HG02763 (cell line): ENCODE data around the gene PPDPF.

Experiments
- ATAC-seq: cut with Tn5 transposase; IDR thresholded peaks from one replicate; pipeline ENCODE4 v1.9.1; 2021; ENCODE audit warnings: mild to moderate bottlenecking, moderate library complexity; ENCODE audit not compliant: unreplicated experiment

Gene PPDPF

DNA sequence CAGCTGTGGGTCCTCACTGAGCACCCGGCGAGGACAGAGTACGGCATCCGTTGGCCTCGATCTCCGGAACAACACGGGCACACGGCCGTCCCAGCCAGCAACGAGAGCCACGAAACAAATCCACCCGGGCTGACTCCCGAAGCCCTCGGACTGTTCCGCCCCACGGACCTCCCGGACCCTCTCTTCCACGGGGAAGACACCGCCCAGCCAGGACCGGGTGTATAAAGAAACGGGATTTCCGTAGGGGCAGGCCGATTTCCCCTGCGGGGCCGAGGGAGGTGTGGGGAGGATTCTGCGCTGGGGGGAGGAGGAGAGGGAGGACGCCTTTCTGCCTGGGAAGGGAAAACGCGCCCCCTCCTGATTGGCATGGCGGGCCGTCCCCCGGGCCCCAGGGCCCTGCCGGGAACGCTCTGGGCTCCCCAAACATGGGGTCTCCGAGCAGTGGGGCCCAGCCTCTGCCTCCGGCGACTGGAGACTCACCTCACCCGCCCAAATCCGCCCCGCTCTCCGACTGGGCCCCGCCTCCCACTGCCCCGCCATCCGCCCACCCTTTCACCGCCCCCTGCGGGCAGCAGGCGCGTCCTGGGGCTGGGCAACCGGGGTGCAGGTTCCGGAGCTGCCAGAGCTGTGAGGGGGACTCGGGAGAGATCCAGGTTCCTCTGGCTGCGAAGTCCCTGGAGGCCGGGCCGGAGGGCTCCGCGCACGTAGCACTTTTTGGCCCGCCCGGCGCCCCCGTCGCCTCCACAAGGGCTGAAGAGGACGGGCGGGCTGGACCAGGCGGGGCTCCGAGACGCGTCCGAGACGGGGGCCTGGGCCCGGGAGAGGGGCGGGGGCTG lies 679 bp upstream of the PPDPF start:
- peak; percentile 43 for ATAC-seq

DNA sequence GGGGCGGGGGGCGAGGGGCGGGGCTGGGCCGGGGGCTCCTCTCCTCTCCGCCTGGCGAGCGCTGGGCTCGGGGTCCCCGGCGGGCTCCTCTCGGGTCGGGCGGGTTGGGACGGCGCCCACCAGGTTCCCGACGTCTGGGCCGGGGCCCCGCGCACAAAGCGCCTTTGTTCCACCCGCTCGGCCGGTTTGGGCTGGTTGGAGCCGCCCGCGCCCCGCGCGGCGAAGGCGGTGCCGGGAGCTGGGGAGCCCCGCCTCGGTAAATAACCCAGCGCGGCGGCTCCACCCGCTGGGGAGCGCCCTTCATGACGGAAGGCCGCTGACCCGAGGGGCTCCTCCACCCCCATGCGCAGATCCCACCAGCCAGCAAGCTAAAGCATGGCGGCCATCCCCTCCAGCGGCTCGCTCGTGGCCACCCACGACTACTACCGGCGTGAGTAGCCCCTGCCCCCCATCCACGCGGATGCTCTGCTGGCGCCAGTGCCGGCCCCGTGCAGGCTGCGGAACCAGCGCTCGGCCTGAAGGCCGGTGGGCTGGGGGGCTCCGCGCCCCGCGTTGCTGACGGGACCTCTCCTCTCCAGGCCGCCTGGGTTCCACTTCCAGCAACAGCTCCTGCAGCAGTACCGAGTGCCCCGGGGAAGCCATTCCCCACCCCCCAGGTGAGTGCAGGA lies 503 bp downstream of the PPDPF start:
- peak; percentile 39 for ATAC-seq

DNA sequence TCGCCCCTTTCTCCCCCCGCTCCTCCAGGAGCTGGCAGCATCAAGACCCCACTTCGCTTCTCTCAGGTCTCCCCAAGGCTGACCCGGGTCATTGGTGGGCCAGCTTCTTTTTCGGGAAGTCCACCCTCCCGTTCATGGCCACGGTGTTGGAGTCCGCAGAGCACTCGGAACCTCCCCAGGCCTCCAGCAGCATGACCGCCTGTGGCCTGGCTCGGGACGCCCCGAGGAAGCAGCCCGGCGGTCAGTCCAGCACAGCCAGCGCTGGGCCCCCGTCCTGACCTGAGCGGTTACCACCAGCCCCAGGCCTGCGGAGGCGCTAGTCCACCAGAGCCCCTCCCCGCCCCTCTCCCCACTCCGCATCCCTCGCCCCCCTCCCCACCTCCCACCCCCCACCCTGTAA lies 1.0 kb downstream of the PPDPF start:
- no peak for ATAC-seq

DNA sequence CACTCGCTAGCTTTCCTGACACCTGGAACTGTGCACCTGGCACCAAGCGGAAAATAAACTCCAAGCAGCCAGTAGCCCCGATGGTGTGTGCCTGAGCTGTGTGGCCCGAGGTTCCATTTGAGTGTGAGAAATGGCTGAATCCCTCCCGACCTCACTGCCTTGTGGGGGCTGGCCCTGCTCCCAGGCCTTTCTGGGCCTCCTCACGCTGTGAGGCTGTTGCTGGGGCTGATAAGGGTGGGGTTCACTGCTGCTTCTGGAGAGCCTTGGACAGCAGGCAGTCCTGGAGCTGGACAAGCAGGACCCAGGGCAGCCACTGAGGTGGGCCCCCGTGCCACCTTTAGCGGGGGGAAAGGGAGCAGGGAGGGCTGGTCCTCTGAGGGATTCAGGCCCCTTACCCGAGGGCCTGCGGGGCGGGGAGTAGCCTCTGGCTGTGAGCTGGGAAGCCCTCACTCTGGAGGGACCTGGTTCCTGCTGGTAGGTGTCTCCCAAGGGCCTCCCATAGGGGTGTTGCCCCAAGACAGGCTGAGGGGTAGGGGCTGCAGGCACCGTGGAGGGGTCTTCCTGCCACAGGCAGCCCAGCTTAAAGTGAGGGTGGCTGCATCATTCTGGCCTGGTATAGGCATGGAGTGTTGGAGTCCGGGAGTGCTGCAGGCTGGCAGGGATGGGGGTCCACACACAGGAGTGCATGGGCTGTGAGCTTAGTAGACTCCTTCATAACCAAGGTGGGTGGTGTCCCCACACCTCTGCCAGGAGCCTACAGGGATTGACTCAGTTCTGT lies 1.7 kb downstream of the PPDPF start:
- no peak for ATAC-seq

DNA sequence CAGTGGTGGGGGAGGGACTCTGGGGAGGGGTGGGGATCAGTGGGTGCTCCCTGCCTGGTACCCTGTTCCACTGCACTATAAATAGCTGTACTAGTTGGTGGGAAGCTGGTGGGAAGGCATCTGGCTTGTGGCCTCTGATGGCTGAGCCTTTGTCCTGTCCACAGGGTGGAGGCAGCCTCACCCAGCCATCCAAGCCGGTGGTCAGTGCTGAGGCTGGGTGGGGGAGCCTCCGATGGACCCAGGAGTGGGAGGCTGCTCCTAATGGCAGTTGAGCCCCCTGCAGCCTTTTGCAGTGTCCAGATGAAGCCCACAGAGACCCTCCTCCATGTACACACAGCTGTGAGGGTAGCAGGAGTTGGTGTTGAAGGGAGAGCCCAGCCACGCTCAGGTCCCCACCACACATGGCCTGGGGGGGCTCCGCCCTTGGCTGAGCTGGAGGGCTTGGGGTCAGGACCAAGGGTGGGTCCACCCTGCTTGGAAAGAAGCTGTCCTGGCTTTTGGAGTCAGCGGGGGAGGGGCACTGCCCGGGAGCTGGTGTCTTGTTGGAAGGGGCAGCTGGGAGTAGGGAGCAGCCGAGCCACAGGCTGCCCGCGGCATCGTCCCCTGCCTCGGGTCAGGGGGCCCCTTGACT lies 2.5 kb downstream of the PPDPF start:
- no peak for ATAC-seq

DNA sequence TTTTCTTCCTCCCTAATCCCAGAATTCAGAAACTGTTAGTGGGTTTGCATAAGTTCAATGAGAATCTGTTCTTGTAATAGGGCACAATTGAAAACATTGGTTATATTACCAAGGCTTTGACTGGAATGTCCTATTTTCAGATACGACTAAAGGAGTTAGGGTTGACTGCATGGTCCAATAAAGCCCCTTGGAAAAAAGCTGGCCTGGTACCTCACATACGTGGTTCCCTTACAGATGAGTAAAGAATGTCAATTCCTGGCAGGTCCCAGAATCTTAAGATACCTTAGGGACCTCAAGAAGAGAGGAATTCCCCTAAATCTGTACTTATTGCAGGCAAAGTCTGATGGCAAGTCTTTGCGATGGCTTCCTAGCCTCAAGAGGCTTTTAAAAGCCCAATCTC lies 4.6 kb downstream of the PPDPF start:
- no peak for ATAC-seq

DNA sequence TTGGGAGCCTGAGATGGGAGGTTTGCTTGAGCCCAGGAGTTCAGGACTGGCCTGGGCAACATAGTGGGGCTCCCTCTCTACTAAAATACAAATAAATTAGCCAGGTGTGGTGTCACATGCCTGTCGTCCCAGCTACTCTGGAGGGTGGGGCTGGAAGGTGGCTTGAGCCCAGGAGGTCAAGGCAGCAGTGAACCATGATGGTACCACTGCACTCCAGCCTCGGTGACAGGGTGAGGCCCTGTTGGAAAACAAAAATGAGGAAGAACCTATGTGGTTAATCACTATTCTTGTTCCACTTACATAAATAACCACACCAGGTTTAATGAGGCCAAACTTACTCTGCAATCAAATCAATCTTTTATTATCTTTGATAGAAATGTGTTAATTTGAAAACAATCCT lies 5.4 kb downstream of the PPDPF start:
- ATAC-seq = no peak

DNA sequence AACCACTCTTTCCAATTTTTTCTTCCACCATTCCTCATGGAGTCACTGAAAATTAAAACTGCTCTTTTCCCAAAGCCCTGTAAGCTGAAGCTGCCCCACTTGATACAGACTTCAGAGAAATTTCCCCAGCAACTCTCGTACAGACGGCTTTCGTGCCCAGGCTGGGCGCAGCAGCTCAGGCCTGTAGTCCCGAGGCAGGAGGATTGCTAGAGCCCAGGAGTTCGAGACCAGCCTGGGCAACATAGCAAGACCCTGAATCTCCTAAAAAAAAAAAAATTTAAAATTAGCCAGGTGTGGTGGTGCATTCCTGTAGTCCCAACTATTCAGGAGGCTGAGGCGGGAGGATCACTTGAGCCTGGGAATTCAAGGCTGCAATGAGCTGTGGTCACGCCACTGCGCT lies 6.6 kb downstream of the PPDPF start:
- ATAC-seq = no peak

DNA sequence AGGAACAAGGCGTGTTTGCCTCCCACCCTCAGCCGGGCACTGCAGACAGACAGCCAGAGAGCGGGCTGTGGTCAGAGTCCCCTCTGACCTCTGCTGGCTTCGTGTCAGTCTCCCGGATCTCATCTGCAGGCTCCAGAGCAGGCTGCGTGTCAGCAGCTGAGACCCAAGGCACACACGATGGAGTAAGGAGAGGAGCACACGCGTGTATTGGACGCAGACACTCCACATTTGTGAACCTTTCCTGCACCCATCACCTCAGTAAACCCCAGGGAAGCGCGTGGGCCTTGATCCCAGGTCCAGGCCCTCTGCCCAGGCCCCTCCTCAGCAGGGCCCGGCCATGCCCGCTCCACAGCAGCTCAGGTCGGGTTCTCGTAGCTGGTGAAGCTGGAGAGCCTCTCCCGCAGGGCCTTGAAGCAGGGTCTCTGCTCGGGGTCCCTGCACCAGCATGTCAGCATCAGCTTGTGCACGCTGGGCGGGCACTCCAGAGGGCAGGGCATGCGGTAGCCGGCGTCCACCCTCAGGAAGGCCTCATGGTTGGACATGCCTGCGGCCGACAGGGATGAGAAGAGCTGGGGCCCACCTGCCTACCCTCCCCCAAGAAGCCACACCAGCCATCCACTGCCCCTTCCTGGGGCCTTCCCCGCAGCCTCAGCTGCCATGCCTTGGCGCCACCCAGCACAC lies 8.8 kb downstream of the PPDPF start:
- no peak for ATAC-seq

DNA sequence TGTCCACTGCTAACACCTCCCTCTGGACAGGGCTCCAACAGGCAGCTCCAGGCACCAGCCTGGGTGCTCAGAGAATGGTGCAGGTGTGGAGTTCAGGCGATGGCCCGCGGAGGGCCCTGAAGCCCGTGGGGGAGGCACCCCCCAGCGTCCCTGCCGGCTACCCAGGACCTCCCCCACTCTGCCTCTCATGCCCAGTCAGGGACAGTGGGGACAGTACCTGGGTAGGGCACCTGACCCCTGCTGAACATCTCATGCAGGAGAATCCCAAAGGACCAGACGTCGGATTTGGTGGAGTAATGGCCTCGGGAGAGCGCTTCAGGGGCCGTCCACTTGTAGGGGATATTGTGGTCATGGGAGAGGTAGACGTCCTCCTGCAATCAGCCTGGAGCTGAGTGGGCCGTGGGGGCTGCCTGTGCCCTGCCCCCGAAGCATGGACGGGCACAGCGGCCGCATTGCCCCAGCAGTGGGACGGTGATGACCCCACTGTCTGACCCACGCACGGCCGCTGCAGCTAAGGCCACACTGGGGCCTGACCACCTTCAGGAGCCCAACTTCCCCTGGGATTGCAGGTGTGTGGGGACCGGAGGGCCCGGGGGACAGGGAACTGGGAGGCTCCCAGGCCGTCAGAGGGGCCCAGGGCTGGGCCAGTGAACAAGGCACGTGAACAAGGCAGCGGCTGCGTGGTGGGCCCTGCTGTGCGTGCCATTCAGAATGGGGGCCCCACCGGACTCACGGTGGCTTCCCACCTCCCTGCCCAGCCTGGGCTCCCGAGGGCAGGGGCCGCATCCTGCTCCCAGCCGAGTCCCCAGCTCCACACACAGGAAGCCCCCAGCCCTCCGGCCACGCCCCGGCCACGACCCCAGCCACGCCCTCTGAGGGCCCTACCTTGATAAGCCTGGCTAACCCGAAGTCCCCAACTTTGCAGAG lies 9.6 kb downstream of the PPDPF start:
- no peak for ATAC-seq

DNA sequence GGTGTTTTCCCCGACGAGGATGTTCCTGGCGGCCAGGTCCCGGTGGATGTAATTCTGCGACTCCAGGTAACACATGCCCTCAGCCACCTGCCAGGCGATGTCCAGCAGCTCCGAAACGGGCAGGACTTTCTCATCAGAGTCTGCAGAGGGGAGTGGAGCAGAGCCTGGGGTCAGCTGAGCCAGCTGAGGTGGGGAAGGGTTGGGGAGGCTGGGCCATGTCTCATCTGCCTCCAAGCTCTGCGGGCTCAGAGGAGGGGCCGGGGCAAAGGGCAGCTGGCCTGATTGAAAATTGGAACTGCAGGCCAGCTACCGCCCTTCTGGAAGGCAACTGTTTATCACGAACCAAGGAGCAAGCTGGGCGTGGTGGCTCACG lies 10.2 kb downstream of the PPDPF start:
- no peak for ATAC-seq

DNA sequence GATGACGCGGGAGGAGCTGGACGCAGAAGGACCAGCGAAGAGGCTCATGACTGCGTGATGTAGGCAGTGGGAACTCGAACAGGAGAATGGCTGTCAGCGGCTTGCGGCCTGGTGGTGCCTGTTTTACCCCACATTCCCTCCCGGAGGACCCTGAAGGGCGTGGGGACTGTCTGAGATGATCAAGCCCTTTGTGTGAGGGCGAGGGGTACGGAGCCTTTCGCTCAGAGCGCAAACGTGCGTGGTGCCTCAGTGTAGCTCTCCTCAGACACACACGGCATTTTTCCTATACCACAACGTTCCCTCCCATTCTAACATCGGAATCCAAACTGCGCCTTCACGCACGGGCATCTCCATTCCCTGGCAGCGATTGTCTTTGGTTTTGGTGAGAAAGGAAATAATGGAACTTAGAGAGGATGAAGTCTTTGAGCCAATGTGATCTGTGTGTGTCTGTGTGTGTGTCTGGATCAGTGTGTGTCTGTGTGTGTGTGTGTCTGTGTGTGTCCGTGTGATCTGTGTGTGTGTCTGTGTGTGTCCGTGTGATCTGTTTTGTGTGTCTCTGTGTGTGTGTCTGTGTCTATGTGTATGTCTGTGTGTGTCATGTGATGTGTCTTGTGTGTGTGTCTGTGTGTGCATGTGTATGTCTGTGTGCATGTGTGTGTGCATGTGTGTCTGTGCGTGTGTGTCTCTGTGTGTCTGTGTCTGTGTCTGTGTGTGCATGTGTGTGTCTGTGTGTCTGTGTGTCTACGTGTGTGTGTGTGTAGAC lies 11.3 kb downstream of the PPDPF start:
- ATAC-seq = no peak

DNA sequence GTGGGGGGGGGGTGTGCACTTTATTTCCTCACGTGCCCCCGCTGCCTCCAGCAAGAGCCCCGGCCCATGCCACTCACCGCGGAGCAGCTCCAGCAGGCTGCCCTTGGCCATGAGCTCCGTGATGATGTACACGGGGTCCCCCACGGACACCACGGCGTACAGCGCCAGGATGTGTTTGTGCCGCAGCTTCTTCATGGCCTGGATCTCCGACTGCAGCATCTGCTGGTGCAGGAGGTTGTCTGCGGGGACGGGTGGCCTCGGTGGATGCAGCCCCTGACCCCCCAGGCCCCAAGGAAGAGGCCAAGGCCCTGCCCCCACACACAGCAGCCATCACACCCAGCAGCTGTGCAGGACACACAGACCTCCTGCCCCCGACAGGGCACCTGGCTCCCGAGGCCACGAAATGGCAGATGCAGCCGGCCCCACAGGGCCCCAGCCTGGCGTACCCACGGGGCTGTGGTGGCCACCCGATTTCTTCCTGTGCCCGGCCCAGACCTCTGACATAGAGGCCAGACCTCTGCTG lies 11.9 kb downstream of the PPDPF start:
- no peak for ATAC-seq

DNA sequence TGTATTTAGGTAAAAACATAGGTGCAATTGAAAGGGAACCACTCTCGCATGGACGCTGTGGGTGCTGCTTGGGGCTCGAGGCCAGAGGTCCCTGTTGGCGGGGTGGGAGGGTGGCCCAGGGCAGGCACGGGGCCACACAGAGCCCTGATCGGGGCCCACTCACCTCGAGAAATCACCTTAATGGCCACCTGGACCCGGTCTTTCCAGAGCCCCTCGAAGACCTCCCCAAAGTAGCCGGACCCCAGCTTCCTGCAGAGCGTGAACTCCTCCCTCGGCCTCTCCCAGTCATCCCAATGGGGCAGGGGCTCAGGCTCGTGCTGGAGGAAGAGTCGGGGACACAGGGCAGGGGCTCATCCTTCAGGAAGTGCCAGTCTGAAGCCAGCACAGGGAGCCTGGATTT lies 12.8 kb downstream of the PPDPF start:
- ATAC-seq = no peak

DNA sequence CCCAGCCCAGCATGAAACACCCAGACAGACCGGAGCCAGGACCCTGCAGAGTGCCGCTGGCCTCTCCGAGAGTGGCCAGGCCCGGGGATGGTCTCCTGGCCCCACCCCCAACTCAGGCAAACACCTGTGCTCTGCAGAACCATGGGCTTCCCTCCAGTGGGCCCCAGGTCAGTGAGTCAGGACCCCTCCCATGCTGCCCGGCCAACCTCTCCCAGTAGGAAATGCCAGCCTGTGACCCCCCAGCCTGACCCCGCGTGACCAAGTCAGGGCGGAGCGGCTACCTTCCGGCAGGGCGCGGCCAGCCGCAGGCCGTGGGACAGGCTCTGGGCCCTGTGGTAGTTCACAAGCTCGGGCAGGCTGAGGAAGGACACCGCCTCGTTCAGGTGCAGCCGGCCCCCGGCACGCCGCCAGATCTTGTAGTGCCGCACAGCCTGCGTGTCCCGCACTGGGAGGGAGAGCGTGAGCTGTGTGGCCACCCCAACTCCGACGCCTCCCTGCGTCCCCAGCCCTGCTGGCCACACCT lies 13.4 kb downstream of the PPDPF start:
- no peak for ATAC-seq

DNA sequence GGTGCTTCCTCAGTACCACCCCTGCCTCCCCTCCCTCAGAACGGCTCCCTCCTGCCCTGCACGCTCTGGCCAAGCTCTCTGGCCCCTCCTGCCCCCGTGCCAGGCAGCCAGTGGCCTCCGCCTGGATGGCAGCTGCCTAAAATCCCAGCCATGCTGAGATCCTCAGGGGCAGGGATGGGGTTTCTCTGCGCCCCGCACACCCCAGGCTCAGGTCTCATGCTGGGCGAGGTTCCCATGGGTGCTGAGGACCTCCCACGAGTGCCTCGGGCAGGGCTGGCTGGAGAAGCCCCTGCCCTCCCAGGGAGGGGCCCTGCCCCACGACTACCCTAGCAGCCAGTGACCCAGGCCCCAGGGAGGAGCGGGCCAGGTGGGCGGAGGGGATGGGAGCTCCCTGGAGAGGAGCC lies 13.9 kb downstream of the PPDPF start:
- no peak for ATAC-seq

DNA sequence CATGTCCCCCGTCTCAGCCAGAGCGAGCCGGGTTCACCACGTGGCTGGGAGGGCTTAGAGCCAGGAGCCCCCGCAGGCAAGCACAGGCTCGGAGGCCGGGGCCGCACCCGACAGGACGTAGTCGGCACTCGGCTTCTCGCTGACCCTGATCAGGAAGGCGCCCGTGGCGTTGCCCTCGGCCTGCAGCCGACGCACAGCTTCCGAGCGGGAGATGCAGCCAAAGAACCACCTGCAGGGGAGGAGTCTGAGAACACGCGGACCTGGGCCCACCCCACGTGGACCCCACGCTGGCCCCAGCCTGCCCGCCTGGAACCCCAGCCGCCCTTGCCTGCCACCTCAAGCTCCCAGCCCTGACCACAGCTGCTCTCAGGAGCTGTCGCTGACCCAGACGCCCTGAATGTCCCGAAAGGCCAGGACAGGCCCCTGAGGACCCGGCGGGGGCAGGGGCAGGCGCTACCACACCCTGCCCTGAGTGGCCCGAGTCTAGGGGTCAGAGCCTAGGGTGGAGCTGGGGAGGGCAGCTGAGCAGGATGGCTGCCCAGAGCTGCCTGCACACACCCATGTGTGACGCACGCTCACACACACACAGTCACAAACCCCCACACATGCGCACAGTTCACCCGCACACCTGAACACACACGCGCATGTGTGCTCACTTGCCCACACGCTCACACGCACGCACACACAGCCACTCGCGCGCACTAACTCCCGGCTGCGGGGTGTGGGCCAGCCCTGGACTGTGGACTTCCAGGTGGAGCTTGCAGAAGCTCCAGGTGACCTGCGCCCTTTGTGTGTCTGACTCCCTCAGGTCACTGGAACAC lies 14.5 kb downstream of the PPDPF start:
- ATAC-seq = no peak
